Mammary epithelial cell (primary cell): ENCODE measurements around the gene PARD3.

Source experiments
- CTCF ChIP-seq, 2 donors: IDR thresholded peaks in 1 of 2; conservative IDR thresholded peaks in 1 of 2; 2 replicates each; pipeline ENCODE4 v1.5.1; 2011 to 2012; ENCODE audit warnings: inconsistent platforms in 2 of 2, low read length in 2 of 2, mild to moderate bottlenecking in 2 of 2, control low read depth in 1 of 2, low read depth in 1 of 2; ENCODE audit not compliant: insufficient read depth in 1 of 2; ENCODE audit errors: extremely low read depth in 1 of 2
- EZH2 ChIP-seq: IDR thresholded peaks from 2 replicates; pipeline ENCODE4 v1.6.1; 2012; ENCODE audit warnings: low read length, inconsistent platforms, borderline replicate concordance

- TF ChIP-seq CTCF (conservative IDR thresholded peaks at IDR 0.05 in 1 of 2, IDR thresholded peaks at IDR 0.05 in 1 of 2; ENCODE audit: extremely low read depth in 1 of 2, insufficient read depth in 1 of 2, low read depth in 1 of 2, low read length in 2 of 2) (no peak), EZH2 (no peak)
These were observed 54.5 kb downstream of the PARD3 start for GRCh38 chr10:34760606-34761005.
